ENCODE results near the gene KDM6A.
"Not testable (repeated sequence)": the region's sequence is repeated elsewhere in the genome, so short reads cannot be mapped to it uniquely, and the experiment has no call there.

The KDM6A gene

DNA sequence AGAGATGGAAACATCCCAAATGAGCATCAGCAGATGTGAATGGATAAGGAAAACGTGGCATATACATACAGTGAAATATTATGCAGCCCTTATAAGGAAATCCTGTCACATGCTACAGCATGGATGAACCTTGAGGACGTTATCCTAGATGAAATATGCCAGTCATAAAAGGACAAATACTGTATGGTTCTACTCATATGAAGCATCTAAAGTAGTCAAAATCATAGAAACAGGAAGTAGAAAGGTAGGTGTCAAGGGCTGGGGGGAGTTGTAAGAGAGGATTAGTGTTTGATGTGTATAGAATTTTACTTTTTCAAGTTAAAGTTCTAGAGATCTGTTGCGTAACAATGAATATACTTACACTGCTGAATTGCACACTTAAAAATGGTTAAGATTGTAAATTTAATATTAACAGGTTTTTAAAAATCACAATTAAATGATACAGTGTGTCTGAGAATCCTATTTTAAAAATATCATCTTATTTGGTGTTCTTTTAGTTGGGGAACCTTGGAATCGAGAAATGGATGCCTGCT, 58.5 kb downstream of the KDM6A start:
- DNase-seq = no peak

DNA sequence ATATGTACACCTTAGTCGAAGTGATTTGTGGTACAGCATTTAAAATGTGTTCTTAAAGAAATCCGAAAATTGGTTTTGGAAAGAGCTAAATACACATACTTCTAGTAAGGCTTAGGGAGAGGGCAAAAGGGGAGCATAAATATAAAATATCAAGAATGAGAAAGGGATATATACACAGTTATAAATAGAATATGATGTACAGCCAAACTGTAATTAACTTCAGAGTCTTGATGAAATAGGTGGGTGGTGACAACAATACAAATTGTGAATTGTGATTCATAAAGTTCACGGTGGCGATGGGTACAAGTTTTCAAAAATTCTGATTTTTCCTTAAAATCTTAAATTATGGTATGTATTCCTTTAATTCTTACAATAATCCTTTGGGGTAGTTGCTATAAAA, 62.2 kb downstream of the KDM6A start:
- DNase-seq = no peak

GRCh38 chrX:44935640-44936039, 62.7 kb downstream of the KDM6A start:
- DNase-seq = no peak

GRCh38 chrX:44937606-44938005, 64.6 kb downstream of the KDM6A start:
- DNase-seq = no peak

- no peak for DNase-seq
These were observed 65.1 kb downstream of the KDM6A start for GRCh38 chrX:44938111-44938510.

- not testable (repeated sequence) for DNase-seq
These were observed 67.6 kb downstream of the KDM6A start for GRCh38 chrX:44940541-44940940.

- DNase-seq = no peak
These were observed 70.0 kb downstream of the KDM6A start for GRCh38 chrX:44943007-44943406.

- DNase-seq = no peak
These were observed 71.9 kb downstream of the KDM6A start for GRCh38 chrX:44944894-44945293.

DNA sequence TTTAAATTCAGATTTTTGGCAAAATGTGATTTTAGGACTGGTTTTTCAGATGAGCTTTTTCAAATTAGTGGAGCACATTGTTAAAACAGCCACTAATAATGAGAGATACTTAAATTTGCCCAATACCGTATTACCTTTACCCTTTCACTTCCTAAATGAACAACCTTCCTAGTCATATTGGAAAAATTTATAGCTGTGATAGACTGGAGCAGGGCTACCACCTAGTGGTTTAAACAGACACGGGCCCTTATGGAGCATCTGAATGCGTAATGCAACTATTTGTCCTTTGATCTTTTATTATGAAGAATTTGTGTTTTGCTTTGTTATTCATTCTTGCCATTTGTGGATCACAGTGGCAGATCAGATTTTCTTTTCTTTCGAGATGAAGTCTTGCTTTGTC, 72.7 kb downstream of the KDM6A start:
- peak; percentile 22 for DNase-seq

DNA sequence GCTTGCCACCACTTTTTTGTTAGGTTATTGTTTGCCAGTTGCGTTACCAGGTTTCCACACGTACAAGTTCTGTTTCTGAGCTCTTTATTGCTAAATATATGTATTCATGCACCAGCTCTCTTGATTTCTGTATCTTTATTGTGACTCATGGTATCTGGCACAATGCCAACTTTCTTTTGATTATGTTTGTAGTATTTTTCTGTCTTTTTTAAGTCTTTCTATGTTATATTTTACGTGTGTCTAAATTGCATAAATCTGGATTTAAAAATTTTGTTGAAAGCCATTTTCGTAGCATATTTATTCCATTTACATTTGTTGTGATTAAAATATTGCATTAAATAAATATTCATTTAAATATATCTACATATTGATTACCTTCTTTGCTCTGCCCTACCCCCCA, 73.8 kb downstream of the KDM6A start:
- DNase-seq = peak; percentile 69

GRCh38 chrX:44947995-44948394, 75.0 kb downstream of the KDM6A start:
- no peak for DNase-seq

GRCh38 chrX:44948406-44948805, 75.4 kb downstream of the KDM6A start:
- DNase-seq = no peak

DNA sequence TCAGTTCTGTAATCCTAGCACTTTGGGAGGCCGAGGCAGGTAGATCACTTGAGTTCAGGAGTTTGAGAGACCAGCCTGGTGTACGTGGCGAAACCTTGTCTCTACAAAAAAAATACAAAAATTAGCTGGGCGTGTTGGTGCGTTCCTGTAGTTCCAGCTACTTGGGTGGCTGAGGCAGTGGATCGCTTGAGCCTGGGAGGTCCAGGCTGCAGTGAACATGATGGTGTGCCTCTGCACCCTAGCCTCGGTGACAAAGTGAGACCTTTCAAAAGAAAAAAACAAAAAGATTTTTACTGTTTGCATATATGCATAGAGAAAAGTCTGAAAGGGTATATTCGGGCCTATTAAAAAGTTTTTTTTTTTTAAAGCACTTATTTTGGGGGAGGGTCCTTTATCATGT, 76.1 kb downstream of the KDM6A start:
- no peak for DNase-seq

GRCh38 chrX:44950471-44951366, 77.7 kb downstream of the KDM6A start:
- DNase-seq = peak; percentile 16

- no peak for DNase-seq
These were observed 78.6 kb downstream of the KDM6A start for GRCh38 chrX:44951572-44952067.

- no peak for DNase-seq
These were observed 79.5 kb downstream of the KDM6A start for GRCh38 chrX:44952329-44953027.

- DNase-seq = no peak
These were observed 80.9 kb downstream of the KDM6A start for GRCh38 chrX:44953734-44954502.

GRCh38 chrX:44954562-44954961, 81.6 kb downstream of the KDM6A start:
- no peak for DNase-seq

DNA sequence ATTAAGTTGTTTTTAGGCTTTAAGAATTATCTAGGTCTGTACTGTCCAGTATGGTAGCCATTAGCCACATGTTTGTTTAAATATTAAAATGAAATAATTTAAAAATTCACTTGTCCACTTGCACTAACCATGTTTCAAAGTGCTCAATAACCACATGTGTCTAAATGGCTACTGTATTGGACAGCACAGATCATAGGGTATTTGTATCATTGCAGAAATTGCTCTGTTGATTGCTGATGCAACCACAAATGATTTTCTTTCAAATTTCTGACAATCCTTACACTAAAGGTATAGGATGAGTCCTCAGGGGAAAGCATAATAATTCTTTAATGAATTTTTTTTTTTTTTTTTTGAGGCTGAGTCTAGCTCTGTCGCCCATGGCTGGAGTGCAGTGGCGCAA, 84.9 kb downstream of the KDM6A start:
- no peak for DNase-seq

- no peak for DNase-seq
These were observed 85.5 kb downstream of the KDM6A start for GRCh38 chrX:44958480-44958879.

DNA sequence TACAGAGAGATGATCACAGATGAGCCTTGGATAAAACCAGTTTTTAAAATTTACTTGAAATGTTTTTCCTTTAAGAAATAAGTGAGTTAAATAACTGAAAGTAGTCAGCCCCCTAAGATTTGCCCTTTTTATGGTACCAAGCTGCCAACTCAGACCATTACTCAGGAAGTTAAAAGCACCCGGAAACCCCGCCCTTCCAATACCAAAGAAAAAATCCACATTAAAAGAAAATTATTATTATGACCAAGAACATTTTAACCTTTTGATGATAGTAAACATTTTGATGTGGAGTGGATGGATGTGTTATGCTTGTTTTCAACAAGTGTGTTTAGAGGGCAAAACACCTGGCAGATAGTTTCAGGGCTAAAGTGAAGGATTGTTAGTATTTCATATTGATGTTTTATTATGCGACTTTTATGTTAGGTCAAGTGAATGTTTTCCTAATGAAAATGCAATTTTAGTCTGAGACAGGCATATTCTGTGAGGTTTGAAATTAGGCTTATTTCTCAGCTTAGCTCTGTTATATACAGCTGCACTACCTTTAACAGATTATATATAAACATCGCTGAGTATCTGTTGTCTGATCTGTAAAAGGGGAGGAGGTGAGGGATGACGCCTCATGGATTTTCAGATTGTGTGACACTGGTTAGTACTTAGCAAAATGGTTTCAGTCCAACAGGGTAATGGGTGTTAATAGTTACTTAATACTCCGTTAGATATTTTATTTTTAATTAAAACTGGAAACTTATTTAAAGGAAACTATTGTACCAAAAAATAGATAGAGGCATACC, 89.0 kb downstream of the KDM6A start:
- DNase-seq = no peak

GRCh38 chrX:44962944-44963343, 90.0 kb downstream of the KDM6A start:
- no peak for DNase-seq

All from hematopoietic multipotent progenitor cell treated with erythropoietin and hydrocortisone succinate and interleukin-3 and kit ligand, for 6 days (in vitro differentiated cells).